HepG2 (cell line): Measurements from ENCODE around the gene FAF1. TPM values are rescaled to one million over a fixed set of nuclear protein-coding genes. Genes with fewer than 3 reads are reported as not detected.

ENCODE experiments used
- ATAC-seq: fragments of 200-7000 bp; cut with Tn5 transposase; 3 replicates; pipeline ENCODE4 v1.9.1; 2020; ENCODE audit warnings: mild to moderate bottlenecking, moderate library complexity
- BruUV-seq: library from RNA; stranded (reverse); fragments of 400-500 nt; replicated peaks from 2 replicates; lab custom pipeline; 2021; lab: Mats Ljungman, UMichigan
- CTCF ChIA-PET: fragments of 300-600 bp; formaldehyde crosslinking; extraction: SDS; loops from one replicate; lab custom pipeline; 2021; ENCODE audit warnings: low total read pairs, inconsistent platforms, low intra/inter-chr PET ratio; lab: Yijun Ruan, JAX
- POLR2A ChIA-PET: fragments of 350-600 bp; sonication (Branson Sonifier 250); formaldehyde crosslinking; loops from one replicate; lab custom pipeline; 2020; ENCODE audit warnings: antibody characterized with exemption, inconsistent platforms; lab: Yijun Ruan, JAX
- DNase-seq: peaks from one replicate; pipeline ENCODE4 v3.0.0-alpha.2; 2015; ENCODE audit warnings: low spot score
- FAIRE-seq: peaks from 3 replicates; lab custom pipeline; 2011; peaks lifted over from hg19 to GRCh38; lab: Jason Lieb, UNC
- H2AFZ ChIP-seq: one replicate; pipeline ENCODE4 v1.6.1; 2011; ENCODE audit warnings: low read length, inconsistent platforms
- H3K27ac ChIP-seq: fragments of 300-600 bp; 3 replicates; pipeline ENCODE4 v1.8.0; 2011; ENCODE audit warnings: mixed run types, mild to moderate bottlenecking, mixed read lengths, low read length, inconsistent platforms; ENCODE audit not compliant: insufficient read depth; ENCODE audit errors: extremely low read length
- H3K27me3 ChIP-seq, 2 experiments: fragments of 200-600 bp in 1 of 2; 2 replicates in 1 of 2; 3 replicates in 1 of 2; pipeline versions ENCODE4 v1.6.0 to v1.8.0; 2011; ENCODE audit warnings: low read length in 2 of 2, mild to moderate bottlenecking in 2 of 2, moderate library complexity in 2 of 2, inconsistent platforms in 1 of 2; ENCODE audit not compliant: insufficient read depth in 2 of 2, control insufficient read depth in 1 of 2
- H3K36me3 ChIP-seq, 2 experiments: fragments of 200-600 bp in 1 of 2; replicated peaks in 1 of 2; 2 replicates in 1 of 2; 3 replicates in 1 of 2; pipeline versions ENCODE4 v1.5.1 to v1.8.0; 2011; ENCODE audit warnings: low read length in 2 of 2, inconsistent platforms in 1 of 2; ENCODE audit not compliant: insufficient read depth in 2 of 2, control insufficient read depth in 1 of 2
- H3K4me1 ChIP-seq: 2 replicates; pipeline ENCODE4 v1.5.1; 2012; ENCODE audit warnings: low read length, inconsistent platforms; ENCODE audit not compliant: insufficient read depth
- H3K4me2 ChIP-seq: 2 replicates; pipeline ENCODE4 v1.6.0; 2011; ENCODE audit warnings: low read depth, low read length, inconsistent platforms
- H3K4me3 ChIP-seq, 3 experiments: fragments of 200-600 bp in 1 of 3; sonication (generic), shearing (Covaris generic) in 1 of 3; replicated peaks in 1 of 3; 2 replicates each; pipeline ENCODE4 v1.5.1; 2011 to 2016; ENCODE audit warnings: low read length in 3 of 3, inconsistent platforms in 2 of 3, low read depth in 2 of 3, mild to moderate bottlenecking in 2 of 3, control low read depth in 1 of 3, mixed read lengths in 1 of 3; ENCODE audit not compliant: insufficient read depth in 1 of 3
- H3K79me2 ChIP-seq: one replicate; pipeline ENCODE4 v1.6.1; 2011; ENCODE audit warnings: low read length, inconsistent platforms; ENCODE audit not compliant: insufficient read depth
- H3K9ac ChIP-seq: 2 replicates; pipeline ENCODE4 v1.6.0; 2011; ENCODE audit warnings: mild to moderate bottlenecking, low read depth, low read length, inconsistent platforms; ENCODE audit not compliant: insufficient read depth
- H3K9me3 ChIP-seq: 2 replicates; pipeline ENCODE4 v1.5.1; 2012; ENCODE audit warnings: mild to moderate bottlenecking, low read length
- H4K20me1 ChIP-seq: 2 replicates; pipeline ENCODE4 v1.6.0; 2011; ENCODE audit warnings: inconsistent platforms, mild to moderate bottlenecking, low read length, moderate library complexity; ENCODE audit not compliant: insufficient read depth
- HINFP ChIP-seq: sonication (generic); formaldehyde crosslinking; IDR thresholded peaks from 2 replicates; pipeline ENCODE4 v1.4.0; 2020; ENCODE audit warnings: low read depth, mild to moderate bottlenecking, missing genetic modification reagents
- KLF6 ChIP-seq: IDR thresholded peaks from 2 replicates; pipeline ENCODE4 v1.8.0; 2016; ENCODE audit warnings: missing biosample characterization, missing genetic modification reagents
- MYC ChIP-seq: sonication (generic); formaldehyde crosslinking; IDR thresholded peaks from 2 replicates; pipeline ENCODE4 v1.9.0; 2021; ENCODE audit warnings: missing genetic modification reagents, borderline replicate concordance
- ZKSCAN5 ChIP-seq: sonication (generic); formaldehyde crosslinking; IDR thresholded peaks from 2 replicates; pipeline ENCODE4 v1.5.1; 2020; ENCODE audit warnings: mild to moderate bottlenecking, missing genetic modification reagents
- ZNF354B ChIP-seq: sonication (generic); formaldehyde crosslinking; IDR thresholded peaks from 2 replicates; pipeline ENCODE4 v1.8.0; 2022; ENCODE audit warnings: mild to moderate bottlenecking, missing genetic modification reagents
- ZNF761 ChIP-seq: sonication (generic); formaldehyde crosslinking; conservative IDR thresholded peaks from 2 replicates; pipeline ENCODE4 v1.4.0; 2020; ENCODE audit warnings: mild to moderate bottlenecking, missing genetic modification reagents
- WGBS: methylation state at CpG from one replicate; pipeline ENCODE4 v1.1.6; 2017; ENCODE audit warnings: low lambda C conversion rate; 5-methylcytosine and 5-hydroxymethylcytosine counted together
- in situ Hi-C: cut with HindIII; loops from 2 replicates; pipeline ENCODE4 v1.10.0; 2017; ENCODE audit warnings: low pct_unique_long_range_greater_than_20kb; ENCODE audit not compliant: extremely low pct_ligation_motif_present
- intact Hi-C: fragments of 100-400 bp; cut with micrococcal nuclease; formaldehyde crosslinking; loops from one replicate; pipeline ENCODE4 v1.10.0; 2022; ENCODE audit not compliant: unreplicated experiment
- polyA plus RNA-seq, 8 experiments: library from polyadenylated mRNA; depleted of rRNA in 3 of 8; stranded (reverse) in 7 of 8; unstranded in 1 of 8; fragments of >200 nt; fragmentation: Illumina TruSeq in 4 of 8; extraction: Trizol in 4 of 8; gene quantifications; 2 replicates each; pipeline versions ENCODE4 v1.2.1 to v1.2.3, GENCODE V29; 2011 to 2016; ENCODE audit warnings: low read depth in 4 of 8, missing spikeins in 1 of 8, mixed read lengths in 1 of 8; ENCODE audit not compliant: insufficient read depth in 1 of 8
- total RNA-seq, 5 experiments: library from RNA; depleted of rRNA; stranded (reverse); fragments of >200 nt; fragmentation: Illumina TruSeq; extraction: Trizol; gene quantifications; 2 replicates each; pipeline ENCODE4 v1.2.3, GENCODE V29; 2016; ENCODE audit warnings: low read depth in 1 of 5
- TF ChIP-seq, protein P1 (sequence below), 2 experiments: IDR thresholded peaks; 2 replicates each; pipeline ENCODE4 v1.6.1; 2011 to 2012; ENCODE audit warnings: low read length in 2 of 2, borderline replicate concordance in 1 of 2, low read depth in 1 of 2, mild to moderate bottlenecking in 1 of 2, moderate library complexity in 1 of 2
- TF ChIP-seq, protein P2 (sequence below): sonication (generic); formaldehyde crosslinking; IDR thresholded peaks from 2 replicates; pipeline ENCODE4 v1.8.0; 2022; ENCODE audit warnings: mild to moderate bottlenecking, missing genetic modification reagents, moderate library complexity

FAF1 gene
- total and polyA plus RNA-seq, 2 of the 13 experiments (the other 11 are each of a cell fraction or from before 2014, with no cell fraction given): 19.4 to 63.3 TPM

DNA sequence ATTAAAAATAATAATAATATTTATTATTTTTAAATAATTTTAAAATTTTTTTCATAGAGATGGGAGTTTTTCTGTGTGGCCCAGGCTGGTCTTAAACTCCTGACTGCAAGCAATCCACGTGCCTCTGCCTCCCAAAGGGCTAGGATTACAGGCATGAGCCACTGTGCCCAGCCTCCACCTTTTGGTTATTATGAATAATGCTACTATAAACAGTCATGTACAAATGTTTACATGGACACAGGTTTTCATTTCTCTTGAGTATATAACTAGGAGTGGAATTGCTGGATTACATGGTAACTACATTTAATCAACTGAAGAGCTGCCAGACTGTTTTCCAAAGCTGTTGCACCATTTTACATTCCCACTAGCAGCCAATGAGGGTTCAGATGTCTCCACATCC lies 433.6 kb downstream of the FAF1 start:
- TF ChIP-seq HINFP (CRISPR knock-in tag): no peak
- no peak for TF ChIP-seq ZNF354B (CRISPR knock-in tag)
- TF ChIP-seq, protein P1, sequence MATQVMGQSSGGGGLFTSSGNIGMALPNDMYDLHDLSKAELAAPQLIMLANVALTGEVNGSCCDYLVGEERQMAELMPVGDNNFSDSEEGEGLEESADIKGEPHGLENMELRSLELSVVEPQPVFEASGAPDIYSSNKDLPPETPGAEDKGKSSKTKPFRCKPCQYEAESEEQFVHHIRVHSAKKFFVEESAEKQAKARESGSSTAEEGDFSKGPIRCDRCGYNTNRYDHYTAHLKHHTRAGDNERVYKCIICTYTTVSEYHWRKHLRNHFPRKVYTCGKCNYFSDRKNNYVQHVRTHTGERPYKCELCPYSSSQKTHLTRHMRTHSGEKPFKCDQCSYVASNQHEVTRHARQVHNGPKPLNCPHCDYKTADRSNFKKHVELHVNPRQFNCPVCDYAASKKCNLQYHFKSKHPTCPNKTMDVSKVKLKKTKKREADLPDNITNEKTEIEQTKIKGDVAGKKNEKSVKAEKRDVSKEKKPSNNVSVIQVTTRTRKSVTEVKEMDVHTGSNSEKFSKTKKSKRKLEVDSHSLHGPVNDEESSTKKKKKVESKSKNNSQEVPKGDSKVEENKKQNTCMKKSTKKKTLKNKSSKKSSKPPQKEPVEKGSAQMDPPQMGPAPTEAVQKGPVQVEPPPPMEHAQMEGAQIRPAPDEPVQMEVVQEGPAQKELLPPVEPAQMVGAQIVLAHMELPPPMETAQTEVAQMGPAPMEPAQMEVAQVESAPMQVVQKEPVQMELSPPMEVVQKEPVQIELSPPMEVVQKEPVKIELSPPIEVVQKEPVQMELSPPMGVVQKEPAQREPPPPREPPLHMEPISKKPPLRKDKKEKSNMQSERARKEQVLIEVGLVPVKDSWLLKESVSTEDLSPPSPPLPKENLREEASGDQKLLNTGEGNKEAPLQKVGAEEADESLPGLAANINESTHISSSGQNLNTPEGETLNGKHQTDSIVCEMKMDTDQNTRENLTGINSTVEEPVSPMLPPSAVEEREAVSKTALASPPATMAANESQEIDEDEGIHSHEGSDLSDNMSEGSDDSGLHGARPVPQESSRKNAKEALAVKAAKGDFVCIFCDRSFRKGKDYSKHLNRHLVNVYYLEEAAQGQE (IDR thresholded peaks at IDR 0.05; ENCODE audit: borderline replicate concordance in 1 of 2, low read depth in 1 of 2, low read length in 2 of 2): no peak
- TF ChIP-seq, protein P2, sequence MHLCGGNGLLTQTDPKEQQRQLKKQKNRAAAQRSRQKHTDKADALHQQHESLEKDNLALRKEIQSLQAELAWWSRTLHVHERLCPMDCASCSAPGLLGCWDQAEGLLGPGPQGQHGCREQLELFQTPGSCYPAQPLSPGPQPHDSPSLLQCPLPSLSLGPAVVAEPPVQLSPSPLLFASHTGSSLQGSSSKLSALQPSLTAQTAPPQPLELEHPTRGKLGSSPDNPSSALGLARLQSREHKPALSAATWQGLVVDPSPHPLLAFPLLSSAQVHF (CRISPR knock-in tag): no peak
- no peak for TF ChIP-seq ZNF761 (CRISPR knock-in tag)
- no peak for TF ChIP-seq KLF6
- no peak for TF ChIP-seq MYC (CRISPR knock-in tag)
- TF ChIP-seq ZKSCAN5 (CRISPR knock-in tag): no peak
- BruUV-seq: no TSS peak
- in situ Hi-C loops (loop anchor here (10.0 kb wide), 1 partner anchor 62 kb away; no protein-coding TSS in a partner anchor), intact Hi-C loops (no loop called here)
- FAIRE-seq: no peak
- H3K4me2 ChIP-seq: no peak overlapping the region
- no peaks in the 10 kb centered on the region for H3K79me2 ChIP-seq
- no peak overlapping the region for H3K4me3 ChIP-seq
- ATAC-seq: no peak
- POLR2A ChIA-PET: no interaction called here
- DNase-seq: no peak
- peaks cover 33% of the 10 kb centered on the region for H3K4me1 ChIP-seq
- WGBS: 50% methylated on average over 1 of the region's 1 CpG
- H3K27ac ChIP-seq: peak overlapping the region; percentile 68
- H3K27me3 ChIP-seq: no peaks in the 10 kb centered on the region
- H3K36me3 ChIP-seq: no peaks in the 10 kb centered on the region
- no peak overlapping the region for H3K9ac ChIP-seq
- no peaks in the 10 kb centered on the region for H4K20me1 ChIP-seq
- H2AFZ ChIP-seq: no peak overlapping the region
- CTCF ChIA-PET: no interaction called here
- no peaks in the 10 kb centered on the region for H3K9me3 ChIP-seq
